Thyroid gland (tissue), 4 donors: Measurements from ENCODE around the gene NDUFS6.

Source experiments
- POLR2A ChIP-seq, 2 donors: fragments of 450-650 bp; IDR thresholded peaks; one replicate each; pipeline ENCODE4 v1.6.1; 2017; ENCODE audit warnings: antibody characterized with exemption in 2 of 2, mild to moderate bottlenecking in 2 of 2, moderate library complexity in 1 of 2
- TF ChIP-seq, protein P1 (sequence below), 6 experiments: fragments of 200-600 bp in 3 of 6; fragments of 450-650 bp in 3 of 6; sonication (generic) in 3 of 6; IDR thresholded peaks; one replicate each; pipeline ENCODE4 v1.5.1; 2016 to 2019; ENCODE audit warnings: antibody characterized with exemption in 6 of 6, mild to moderate bottlenecking in 2 of 6, inconsistent platforms in 1 of 6, moderate library complexity in 1 of 6

DNA sequence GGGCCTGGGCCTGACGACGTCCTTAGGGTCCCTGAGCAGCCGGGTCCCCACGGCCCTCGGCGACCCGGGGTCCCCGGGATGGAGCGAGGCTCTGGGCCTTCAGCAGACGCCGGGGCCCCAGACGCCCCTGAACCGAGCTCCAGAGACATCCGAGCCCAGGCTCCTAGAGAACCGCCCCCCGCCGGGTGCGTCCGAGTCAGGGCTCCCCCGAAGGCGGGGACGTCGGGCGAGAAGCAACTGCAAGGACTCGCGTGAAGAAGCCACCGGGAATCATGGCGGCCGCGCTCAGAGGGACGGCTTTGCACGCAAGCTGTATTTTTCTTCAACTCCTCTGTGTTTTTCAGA lies 56.0 kb downstream of the NDUFS6 start:
- TF ChIP-seq, protein P1, sequence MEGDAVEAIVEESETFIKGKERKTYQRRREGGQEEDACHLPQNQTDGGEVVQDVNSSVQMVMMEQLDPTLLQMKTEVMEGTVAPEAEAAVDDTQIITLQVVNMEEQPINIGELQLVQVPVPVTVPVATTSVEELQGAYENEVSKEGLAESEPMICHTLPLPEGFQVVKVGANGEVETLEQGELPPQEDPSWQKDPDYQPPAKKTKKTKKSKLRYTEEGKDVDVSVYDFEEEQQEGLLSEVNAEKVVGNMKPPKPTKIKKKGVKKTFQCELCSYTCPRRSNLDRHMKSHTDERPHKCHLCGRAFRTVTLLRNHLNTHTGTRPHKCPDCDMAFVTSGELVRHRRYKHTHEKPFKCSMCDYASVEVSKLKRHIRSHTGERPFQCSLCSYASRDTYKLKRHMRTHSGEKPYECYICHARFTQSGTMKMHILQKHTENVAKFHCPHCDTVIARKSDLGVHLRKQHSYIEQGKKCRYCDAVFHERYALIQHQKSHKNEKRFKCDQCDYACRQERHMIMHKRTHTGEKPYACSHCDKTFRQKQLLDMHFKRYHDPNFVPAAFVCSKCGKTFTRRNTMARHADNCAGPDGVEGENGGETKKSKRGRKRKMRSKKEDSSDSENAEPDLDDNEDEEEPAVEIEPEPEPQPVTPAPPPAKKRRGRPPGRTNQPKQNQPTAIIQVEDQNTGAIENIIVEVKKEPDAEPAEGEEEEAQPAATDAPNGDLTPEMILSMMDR (IDR thresholded peaks at IDR 0.05) = no peak
- TF ChIP-seq POLR2A (IDR thresholded peaks at IDR 0.05) = no peak
